DOHH2 (cell line): Measurements from ENCODE around the gene ADAMTS9.

ENCODE experiments used
- CTCF ChIP-seq: fragments of 200-600 bp; sonication (generic); IDR thresholded peaks from one replicate; pipeline ENCODE4 v1.5.1; 2014; ENCODE audit warnings: antibody characterized with exemption, mild to moderate bottlenecking, low read depth, low read length; ENCODE audit not compliant: poor library complexity, severe bottlenecking
- EZH2phosphoT487 ChIP-seq: fragments of 200-600 bp; sonication (generic); IDR thresholded peaks from 2 replicates; pipeline ENCODE4 v1.6.1; 2017; ENCODE audit warnings: borderline replicate concordance, mild to moderate bottlenecking, antibody characterized with exemption, low read length, moderate library complexity, mixed read lengths

DNA sequence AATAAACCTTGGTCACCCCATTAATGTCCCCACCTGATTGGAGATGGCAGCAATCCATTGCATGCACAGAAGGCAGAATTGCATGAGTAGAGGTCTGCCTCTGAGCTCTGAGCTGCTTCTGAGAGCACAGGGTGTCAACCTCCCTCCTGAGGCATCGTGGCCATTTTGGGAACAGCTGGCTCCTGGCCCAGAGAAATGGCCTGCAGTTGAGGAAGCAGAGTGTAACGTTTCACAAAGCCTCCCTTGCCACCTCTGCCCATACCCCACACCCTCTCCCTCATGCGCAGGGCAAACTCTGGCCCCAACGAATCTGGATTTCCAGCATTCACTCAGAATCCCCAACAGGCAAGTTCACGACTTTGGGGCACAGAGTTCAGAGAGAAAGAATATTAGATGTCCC, 198.9 kb downstream of the ADAMTS9 start:
- TF ChIP-seq EZH2phosphoT487 (no peak), CTCF (no peak)
